Stimulated activated CD8-positive, alpha-beta memory T cell treated with anti-CD3 and anti-CD28 coated beads, Interleukin-7, amount 100 ng/mL, for 24 hours (primary cell): ENCODE measurements around the gene RNU6-1.

Experiments
- DNase-seq: peaks from one replicate; pipeline ENCODE4 v3.0.0-alpha.2; 2020; ENCODE audit warnings: low read depth

Gene RNU6-1

DNA sequence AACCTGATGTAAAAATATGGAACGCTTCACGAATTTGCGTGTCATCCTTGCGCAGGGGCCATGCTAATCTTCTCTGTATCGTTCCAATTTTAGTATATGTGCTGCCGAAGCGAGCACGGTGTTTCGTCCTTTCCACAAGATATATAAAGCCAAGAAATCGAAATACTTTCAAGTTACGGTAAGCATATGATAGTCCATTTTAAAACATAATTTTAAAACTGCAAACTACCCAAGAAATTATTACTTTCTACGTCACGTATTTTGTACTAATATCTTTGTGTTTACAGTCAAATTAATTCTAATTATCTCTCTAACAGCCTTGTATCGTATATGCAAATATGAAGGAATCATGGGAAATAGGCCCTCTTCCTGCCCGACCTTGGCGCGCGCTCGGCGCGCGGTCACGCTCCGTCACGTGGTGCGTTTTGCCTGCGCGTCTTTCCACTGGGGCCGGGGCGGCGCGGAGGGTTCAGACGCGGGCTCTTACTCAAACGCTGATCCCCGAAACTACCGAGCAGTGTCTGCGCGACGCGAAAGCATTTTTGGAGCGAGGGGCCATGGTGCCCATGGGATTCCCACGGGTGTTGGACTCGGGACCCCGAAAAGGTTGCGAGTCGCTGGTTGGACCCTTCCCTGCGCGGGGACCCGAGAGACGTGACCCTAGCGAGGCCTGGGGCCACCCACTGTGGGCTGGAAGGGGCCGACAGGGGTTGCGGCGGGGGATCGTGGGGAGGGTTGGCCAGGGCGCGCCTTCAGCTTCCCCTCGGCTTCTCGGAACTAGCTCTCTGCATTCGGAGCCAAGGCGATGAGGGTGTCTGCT, at the start of gene RNU6-1:
TSS of gene RNU6-1 (minus strand) at position 117 of the 820 bp plus-strand sequence.
- peak; percentile 87 for DNase-seq

DNA sequence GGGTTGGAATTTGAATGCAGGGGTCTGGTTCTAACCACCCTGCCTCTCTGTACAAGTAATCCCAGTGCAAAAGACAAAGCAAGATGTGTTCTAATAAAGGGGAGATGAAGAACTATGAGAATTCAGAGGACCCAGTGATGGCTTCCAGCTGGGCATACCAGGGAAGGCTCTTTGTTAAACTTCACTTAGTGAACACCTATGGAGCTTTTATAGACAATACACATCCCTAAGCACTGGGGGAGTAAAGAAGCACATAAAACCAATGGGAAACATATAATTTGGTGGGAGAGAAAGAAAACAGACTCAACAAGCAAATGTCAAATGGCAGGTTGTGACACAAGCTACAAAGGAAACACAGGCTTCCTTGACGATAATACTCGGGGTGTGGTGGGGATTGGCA, 47.9 kb upstream of the RNU6-1 start:
- DNase-seq = no peak

DNA sequence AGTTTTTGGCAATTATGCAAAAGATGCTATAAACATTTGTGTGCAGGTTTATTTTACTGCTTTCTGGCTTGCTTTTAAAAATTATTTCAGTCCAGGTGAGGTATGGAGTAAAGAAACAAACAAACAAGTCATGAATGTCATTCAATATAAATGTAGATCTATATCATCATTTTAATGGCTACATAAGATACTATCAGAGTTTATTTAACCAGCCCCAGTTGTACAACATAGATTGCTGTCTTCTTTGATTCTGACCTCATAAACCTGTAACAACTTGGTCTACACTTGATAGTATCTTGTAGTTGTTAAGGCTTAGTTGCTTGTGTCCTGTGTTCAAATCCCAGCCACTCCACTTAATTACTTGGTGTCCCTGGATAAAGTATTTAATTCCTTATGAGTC, 46.0 kb upstream of the RNU6-1 start:
- no peak for DNase-seq

DNA sequence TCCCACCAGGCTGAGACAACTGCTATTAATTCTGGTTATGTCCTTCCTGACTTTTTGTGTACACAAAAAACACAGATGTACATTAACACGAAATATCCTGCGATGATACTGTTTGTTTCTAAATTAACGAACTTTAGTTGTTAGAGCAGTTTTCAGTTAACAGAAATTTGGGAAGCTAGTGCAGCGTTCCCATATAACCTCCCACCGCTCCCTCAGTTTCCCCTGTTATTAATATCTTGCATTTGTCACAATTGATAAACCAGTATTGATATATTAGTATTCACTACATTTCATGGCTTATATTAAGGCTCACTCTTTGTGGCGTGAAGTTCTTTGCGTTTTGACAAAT, 45.3 kb upstream of the RNU6-1 start:
- no peak for DNase-seq

DNA sequence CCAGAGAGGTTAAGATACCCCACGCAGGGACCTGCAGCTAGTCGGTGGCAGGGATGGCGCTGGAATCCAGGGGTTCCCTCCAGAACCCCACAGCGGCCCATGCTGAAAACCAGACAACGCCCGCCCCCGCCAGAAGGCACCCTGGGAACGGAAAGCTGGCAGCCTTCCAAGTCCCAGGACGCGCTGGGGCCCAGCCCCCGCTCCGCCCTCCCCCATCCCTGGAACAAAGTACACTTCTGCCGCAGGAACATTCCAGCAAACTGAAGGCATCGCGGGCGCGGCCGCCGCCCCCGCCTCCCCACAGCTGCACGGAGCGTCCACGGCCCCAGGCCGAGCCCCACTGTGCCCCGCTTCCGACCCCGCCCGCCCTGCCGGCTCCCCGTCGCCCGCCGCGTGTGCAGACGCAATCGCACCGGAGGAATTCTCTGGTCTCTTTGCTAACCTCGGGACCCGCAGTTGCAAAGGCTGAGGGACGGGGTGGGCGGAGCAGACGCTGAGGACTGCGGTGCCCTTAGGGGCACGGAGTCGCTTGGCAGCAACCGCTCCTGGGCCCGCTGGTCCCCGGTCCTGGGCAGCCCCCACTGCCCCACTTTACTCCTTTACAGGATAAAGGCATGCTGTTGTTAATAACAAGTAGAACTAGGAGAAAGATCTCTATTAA, 44.8 kb upstream of the RNU6-1 start:
- peak; percentile 18 for DNase-seq

DNA sequence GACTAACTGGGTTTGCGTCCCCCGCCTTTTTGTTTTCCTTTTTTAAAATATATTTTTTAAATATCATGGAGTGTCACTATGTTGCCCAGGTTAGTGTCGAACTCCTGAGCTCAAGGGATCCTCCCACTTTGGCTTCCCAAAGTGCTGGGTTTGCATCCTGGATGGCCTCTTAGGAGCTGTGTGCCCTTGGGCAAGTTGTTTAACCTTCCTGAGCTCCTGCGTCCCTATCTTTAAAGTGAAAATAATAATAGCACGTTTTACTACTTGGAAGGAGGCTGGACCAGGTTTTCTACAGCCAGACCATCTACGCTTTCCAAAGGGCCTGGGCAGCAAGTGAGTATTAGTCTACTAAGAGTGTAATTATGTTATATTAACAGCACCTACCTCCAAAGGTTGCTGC, 44.2 kb upstream of the RNU6-1 start:
- no peak for DNase-seq

DNA sequence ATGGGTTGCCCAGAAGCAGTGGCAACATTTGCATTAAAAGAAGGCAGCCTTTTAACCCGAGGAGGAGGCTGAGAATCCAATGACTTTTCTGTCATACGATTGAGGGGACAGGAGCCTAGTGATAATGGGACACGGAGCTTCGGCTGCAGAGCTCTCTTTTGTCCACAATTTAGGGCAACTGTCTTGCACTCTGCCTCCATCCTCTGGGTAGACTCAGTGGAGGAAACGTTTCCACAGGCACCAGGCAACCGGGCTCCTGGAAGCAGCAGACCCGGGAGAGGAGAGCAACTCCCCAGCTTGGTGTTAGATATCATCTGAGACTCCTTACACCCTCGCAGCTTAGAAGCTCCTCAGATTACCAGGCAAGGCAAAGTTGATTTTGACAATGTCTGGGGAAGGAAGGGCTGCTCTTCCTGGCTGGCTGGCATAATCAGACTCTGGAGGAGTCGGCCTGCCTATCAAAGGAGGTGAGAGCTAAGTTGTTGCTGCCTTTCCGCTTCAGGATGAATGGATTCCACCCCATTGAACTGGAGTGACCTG, 43.5 kb upstream of the RNU6-1 start:
- no peak for DNase-seq

DNA sequence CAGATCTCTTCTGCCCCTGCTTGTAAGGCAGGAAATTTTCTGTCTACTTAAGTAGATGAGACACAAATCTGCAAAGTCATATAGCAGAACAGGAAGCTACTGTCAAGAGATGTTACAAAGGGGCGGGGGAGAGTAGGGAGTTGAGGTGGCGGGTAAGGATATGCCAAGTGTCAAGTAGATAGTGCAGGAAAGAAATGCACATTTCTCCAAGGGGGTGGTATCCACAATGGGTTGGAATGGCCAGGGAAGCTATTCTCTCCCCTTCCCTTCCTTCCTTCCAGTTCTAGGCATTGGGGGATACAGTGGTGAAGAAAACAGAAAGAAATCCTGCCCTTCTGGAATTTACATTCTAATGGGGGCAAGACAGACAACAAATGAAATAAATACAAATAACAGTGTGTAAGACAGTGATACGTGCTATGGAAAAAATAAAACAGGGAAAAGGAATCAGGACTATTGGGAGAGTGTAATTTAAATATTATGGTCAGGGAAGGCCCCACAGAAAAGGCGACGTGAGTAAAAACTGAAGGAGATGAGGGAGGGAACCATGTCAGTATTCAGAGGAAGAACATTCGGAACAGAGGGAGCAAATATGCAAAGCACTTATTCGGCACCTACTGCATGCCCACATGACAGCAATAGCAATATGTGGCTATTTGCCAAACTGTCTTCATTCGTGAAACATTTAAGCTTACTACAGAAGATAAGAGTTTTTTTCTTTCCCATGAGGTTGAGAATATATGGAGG, 42.8 kb upstream of the RNU6-1 start:
- DNase-seq = no peak

DNA sequence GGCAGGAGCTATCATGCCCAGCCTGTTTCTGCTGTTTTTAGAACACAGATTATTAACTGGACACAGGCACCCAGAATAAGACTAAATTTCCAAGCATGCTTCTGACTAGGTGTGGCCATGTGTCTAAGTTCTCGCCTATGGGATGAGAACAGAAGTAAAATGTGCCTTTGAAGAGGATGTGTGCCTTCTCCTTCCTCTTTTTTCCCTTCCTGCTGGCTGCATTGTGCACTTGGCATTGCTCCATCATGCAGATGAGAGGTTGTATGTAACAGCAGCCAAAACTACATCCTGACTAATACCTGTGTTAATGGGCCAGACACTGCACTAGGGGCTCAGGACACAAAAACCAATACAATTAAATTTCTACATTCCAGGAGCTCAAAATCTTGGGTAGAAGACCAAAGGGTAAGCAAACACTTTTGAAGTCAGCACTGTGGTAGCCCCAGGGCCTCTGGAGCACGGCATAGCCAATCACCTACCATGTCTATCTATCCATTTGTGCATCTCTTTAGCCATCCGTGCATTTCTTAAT, 40.9 kb upstream of the RNU6-1 start:
- DNase-seq = no peak

DNA sequence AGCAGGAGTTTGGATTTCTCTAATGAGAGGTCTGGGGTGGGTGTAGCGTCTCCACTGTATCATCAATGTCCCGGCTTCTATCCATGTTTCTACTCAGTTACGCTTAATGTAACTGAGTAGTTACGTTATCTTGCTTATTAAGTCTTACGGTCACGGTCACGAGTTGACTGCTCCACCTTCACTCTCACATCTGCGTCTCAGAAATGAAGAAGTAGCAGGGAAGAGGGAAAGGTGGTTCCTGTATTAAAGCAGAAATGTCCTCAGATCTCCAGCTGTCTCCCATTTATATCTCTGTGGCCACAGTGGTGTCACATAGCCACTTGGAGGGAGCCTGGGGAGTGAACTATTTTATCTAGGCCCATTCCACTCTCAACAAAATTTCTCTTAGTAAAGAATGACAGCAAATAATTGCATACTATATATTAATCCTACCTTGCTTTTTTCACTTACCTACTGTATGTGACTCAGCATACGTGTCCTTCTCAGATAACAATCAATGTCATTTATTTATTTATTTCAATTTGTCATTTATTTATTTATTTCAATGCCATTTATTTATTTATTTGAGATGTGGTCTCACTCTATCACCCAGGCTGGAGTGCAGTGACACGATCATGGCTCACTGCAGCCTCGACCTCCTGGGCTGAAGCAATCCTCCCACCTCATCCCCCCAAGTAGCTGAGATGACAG, 39.7 kb upstream of the RNU6-1 start:
- no peak for DNase-seq

DNA sequence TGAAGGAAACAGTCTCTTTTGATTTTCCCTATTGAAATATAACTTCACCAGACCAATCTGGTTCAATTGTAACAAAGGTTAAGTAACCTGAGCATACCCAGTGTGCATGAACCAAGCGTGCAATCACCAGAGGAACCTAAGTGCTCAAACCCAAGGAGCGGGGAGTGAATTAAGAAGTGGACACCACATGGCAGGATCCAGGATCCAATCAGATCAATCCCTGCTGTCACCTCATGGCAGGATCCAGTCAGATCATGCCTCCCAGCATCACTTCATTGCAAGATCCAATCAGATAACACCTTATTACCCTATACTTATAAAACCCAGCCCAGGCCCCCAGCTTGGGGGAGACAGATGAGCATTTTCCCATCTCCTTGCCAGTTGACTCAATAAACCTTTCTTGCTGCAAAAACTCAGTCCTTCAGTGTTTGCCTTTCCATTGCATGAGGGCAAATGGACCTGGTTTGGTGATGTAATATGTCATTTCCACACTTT, 38.9 kb upstream of the RNU6-1 start:
- no peak for DNase-seq

DNA sequence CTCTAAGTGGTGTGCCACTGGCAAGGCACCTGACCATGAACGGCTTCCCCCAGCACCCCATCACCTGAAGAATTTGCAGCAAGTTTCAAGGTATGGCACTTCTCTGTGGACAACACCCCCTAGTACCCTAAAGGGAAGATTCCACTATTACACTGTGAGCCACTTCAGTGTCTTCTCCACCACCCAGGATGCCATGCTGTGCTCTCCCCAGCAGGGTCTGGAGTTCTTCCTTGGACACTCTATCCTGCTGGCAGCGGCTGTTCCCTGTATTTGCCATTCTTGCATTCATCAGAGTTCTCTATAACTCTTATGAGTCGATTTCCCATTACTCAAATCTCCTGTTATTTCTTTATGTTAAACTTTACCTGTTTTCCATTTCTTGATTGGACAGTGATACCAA, 33.9 kb upstream of the RNU6-1 start:
- no peak for DNase-seq

DNA sequence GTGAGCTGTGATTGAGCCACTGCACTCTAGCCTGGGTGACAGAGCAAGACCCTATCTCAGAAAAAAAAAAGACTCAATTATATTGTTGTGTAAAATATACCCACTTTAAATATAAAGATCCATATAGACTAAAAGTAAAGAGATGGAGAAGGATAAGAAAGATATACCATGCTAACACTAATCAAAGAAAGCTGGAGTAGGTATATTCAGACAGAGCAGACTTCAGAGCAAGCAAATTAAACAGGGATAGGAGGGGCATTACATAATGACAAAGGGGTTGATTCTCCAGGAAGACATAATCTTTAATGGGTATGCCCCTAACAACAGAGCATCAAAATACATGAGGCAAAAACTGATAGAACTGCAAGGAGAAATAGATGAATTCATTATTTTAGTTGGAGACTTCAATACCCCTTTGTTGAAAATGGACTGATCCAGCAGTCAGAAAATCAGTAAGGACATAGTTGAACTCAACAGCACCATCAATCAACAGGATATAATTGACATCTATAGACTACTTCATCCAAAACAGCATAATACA, 31.1 kb upstream of the RNU6-1 start:
- DNase-seq = no peak

DNA sequence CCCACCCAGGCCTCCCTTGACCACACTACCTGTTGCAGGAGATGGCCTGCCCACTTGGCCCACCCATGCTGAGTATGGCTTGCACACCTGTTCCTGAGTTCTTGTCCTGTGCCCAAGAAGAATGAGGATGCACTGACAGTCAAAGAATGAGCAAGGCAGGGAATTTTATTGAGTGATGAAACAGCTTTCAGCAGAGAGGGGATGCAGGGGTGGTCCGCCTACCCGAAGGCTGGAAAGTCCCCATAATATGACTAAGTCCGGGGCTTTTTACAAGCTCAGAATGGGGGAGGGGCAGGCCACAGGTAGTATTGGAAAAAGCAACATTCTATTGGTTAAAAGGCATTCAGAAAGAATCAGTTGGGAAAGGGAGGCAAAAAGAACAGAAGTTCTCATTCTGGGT, 29.9 kb upstream of the RNU6-1 start:
- DNase-seq = no peak

DNA sequence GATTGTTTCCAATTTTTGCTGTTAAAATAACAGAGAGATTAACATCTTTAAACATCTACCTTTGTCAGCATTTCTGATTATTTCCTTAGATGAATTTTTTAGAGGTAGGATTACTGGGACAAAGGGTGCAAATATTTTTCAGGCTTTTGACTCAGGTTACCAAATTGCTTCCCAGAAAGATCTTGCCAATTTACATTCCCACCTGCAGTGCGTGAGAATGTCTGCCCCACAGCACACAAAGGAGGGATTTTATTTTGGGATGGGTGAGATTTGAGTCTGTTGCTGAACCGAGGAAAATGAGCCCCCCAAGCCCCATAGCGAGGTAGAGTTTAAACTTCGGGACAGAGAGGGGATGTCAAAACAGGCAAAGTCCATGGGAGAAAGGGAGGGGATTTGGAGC, 25.9 kb upstream of the RNU6-1 start:
- DNase-seq = no peak

DNA sequence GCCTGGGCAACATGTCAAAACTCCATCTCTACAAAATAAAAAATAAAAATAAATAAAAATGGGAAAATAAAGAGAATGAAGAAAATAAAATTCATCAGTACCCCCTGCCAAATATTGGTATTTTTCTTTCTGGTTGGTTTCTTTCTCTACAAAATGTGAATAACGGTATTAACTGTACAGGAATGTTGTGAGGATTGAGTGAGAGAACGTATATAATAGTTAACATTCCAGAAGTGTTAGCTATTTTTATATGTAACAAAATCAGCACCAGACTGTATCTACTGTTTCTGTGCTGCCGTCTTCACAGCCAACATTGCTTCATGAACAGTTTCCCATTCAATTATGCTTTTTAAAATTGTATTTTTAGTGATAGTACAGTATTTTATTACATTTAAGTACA, 25.5 kb upstream of the RNU6-1 start:
- DNase-seq = no peak

DNA sequence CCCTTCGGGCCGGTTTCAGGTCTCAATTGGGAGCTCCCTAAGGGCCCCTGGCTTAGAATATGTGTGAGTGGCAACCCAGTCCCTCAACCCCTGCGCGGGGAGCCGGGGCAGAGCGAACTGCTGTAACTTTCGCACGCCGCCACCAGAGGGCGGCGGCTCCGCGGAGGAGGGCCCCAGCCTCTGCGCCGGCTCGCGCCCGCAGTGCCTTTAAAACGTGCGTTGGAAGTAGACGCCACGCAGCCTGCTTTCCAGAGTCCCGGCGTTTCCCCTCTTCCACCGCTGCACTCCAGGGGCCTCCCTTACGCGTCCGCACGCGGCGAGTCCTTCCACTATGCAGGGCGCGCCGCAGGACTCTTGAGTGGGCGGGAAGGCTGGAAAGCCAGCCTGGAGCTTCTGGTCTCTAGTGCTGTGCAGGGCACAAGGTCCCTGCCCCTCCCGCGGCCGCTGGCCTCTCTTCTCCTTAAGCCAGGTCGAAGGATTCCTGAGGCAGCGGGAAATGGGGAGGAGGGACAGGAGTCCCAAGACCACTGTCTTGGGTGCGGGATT, 23.7 kb upstream of the RNU6-1 start:
- DNase-seq = peak; percentile 33

DNA sequence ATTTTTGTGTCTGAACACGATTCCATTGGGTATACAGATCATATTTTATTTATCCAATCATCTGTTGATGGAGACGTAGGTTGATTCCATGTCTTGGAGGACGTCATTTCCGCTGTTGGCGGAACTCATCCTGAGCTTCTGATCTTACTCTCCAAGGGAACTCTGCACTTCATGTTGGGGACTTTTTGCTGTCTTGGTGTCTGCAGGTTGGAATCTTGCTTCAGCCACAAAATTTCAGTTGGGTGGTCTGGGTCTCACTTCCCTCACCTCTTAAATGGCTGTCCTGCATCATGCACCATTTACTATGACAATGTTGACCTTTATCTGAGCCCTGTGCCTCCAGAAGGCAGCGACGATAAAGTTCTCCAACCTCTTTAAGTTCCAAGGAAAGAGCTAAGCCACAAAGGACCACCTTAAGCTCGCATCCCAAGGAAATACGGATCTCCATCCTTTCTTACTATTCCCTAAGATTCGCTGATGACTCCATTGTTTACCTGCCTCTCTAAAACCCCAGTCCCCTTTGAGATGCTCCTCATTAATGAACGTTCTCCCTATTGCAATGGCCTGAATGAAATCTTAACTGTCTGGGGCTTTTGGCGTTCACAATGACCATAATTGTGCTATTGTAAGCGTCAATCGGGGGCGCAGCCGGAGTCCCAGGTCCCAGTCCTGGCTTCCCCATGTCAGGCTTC, 23.1 kb upstream of the RNU6-1 start:
- no peak for DNase-seq

DNA sequence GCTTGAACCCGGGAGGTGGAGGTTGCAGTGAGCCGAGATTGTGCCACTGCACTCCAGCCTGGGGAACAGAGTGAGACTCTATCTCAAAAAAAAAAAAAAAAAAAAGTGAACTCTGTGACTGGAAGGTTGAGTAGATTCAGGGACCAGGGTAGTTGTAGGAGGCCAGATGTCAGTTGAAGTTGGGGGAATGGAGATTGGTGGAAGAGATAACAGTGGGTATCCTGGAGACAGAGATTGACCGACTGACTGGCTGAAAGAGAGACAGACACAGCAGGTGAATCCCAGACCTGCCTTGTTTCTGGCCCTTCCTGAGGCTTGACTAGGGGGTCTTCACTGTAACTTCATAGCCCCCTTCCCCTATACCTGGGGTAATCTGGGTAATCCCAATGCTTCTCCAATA, 22.1 kb upstream of the RNU6-1 start:
- DNase-seq = no peak

DNA sequence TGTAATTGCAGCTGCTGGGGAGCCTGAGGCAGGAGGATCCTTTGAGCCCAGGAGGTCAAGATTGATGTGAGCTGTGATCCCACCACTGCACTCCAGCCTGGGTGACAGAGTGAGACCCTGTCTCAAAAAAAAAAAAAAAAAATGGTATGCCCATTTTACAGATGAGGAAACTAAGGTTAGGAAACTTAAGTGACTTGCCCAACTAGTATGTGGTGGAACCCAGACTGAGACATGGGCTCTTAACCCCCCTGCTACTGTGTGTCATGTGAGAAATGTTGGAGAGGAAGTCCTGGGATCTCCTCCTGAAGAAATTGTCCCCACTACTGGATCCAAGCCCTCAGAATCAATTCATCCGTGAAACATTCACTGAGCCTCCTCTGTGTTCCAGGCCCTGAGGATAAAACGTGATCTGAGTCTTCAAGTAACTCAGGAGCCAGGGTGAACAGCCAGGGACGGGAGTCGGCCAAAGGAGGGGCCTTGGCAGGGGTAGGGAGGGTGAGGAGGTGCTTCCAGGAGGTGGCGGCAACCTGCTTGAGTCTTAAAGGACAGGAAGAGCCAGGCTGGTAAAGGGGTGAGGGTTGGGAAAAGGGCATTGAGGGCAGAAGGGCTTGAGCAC, 19.6 kb upstream of the RNU6-1 start:
- no peak for DNase-seq
